NB4 (cell line): Measurements from ENCODE around the gene TAS2R41.

Experiments used
- CTCF ChIP-seq: IDR thresholded peaks from one replicate; pipeline ENCODE4 v1.5.1; 2012; ENCODE audit warnings: low read depth, low read length
- MAX ChIP-seq: IDR thresholded peaks from 2 replicates; pipeline ENCODE4 v1.6.1; 2011; ENCODE audit warnings: low read depth, low read length
- MYC ChIP-seq: IDR thresholded peaks from 2 replicates; pipeline ENCODE4 v1.6.1; 2011; ENCODE audit warnings: low read depth, low read length
- POLR2A ChIP-seq: IDR thresholded peaks from 2 replicates; pipeline ENCODE4 v1.6.1; 2011; ENCODE audit warnings: mild to moderate bottlenecking; ENCODE audit not compliant: insufficient read length; ENCODE audit errors: extremely low read depth

- TF ChIP-seq CTCF (no peak), POLR2A (no peak), MYC (no peak), MAX (no peak)
These were observed 18.3 kb upstream of the TAS2R41 start for GRCh38 chr7:143459359-143459758.
